Gastrocnemius medialis (tissue), 4 donors: ENCODE results near the gene TENT4B.

ENCODE experiments used
- POLR2A ChIP-seq, 2 donors: fragments of 450-650 bp; IDR thresholded peaks; one replicate each; pipeline ENCODE4 v1.6.1; 2017; ENCODE audit warnings: antibody characterized with exemption in 2 of 2, mild to moderate bottlenecking in 2 of 2, moderate library complexity in 2 of 2
- TF ChIP-seq, protein P1 (sequence below), 5 experiments: fragments of 450-650 bp in 3 of 5; fragments of 200-600 bp in 2 of 5; sonication (generic) in 2 of 5; IDR thresholded peaks in 4 of 5; conservative IDR thresholded peaks in 1 of 5; 1 replicate in 4 of 5; 2 replicates in 1 of 5; pipeline ENCODE4 v1.5.1; 2016 to 2019; ENCODE audit warnings: antibody characterized with exemption in 5 of 5, mild to moderate bottlenecking in 3 of 5, moderate library complexity in 3 of 5

DNA sequence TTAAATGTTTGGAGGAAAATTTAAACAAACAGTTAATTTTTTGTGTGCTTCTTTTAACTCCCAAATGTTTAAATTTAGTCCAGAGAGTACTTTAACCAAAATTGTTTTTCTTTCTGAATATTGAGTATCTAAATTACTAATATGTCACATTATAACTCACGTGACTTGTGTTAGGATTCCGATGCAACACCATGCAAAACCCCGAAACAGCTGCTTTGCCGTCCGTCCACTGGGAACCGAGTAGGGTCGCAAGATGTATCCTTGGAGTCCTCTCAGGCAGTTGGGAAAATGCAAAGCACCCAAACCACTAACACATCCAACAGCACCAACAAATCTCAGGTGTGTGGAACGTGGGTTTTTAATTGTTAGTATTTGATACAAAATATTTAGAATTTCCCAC lies 74.6 kb downstream of the TENT4B start:
- TF ChIP-seq, protein P1, sequence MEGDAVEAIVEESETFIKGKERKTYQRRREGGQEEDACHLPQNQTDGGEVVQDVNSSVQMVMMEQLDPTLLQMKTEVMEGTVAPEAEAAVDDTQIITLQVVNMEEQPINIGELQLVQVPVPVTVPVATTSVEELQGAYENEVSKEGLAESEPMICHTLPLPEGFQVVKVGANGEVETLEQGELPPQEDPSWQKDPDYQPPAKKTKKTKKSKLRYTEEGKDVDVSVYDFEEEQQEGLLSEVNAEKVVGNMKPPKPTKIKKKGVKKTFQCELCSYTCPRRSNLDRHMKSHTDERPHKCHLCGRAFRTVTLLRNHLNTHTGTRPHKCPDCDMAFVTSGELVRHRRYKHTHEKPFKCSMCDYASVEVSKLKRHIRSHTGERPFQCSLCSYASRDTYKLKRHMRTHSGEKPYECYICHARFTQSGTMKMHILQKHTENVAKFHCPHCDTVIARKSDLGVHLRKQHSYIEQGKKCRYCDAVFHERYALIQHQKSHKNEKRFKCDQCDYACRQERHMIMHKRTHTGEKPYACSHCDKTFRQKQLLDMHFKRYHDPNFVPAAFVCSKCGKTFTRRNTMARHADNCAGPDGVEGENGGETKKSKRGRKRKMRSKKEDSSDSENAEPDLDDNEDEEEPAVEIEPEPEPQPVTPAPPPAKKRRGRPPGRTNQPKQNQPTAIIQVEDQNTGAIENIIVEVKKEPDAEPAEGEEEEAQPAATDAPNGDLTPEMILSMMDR (IDR thresholded peaks at IDR 0.05 in 4 of 5, conservative IDR thresholded peaks at IDR 0.05 in 1 of 5): no peak
- no peak for TF ChIP-seq POLR2A (IDR thresholded peaks at IDR 0.05)
